Endothelial cell of umbilical vein (primary cell): ENCODE measurements around the gene MESD. TPM values are rescaled to one million over a fixed set of nuclear protein-coding genes. Genes with fewer than 3 reads are reported as not detected.

Source experiments
- BruUV-seq: library from RNA; stranded (reverse); fragments of 400-500 nt; replicated peaks from 2 replicates; lab custom pipeline; 2021; lab: Mats Ljungman, UMichigan
- CTCF ChIA-PET: fragments of 300-600, 350-600 bp; sonication (Branson Sonifier 250); formaldehyde crosslinking; loops from one replicate; lab custom pipeline; 2021; ENCODE audit warnings: antibody characterized with exemption, inconsistent platforms; lab: Charles Lee
- POLR2A ChIA-PET: fragments of 300-600, 350-600 bp; sonication (Branson Sonifier 250); formaldehyde crosslinking; loops from one replicate; lab custom pipeline; 2021; ENCODE audit warnings: antibody characterized with exemption, inconsistent platforms; lab: Charles Lee
- DNase-seq: peaks from one replicate; pipeline ENCODE4 v3.0.0-alpha.2; 2011; ENCODE audit warnings: low read depth, low spot score
- FAIRE-seq: peaks from 2 replicates; lab custom pipeline; 2011; peaks lifted over from hg19 to GRCh38; lab: Jason Lieb, UNC
- H2AFZ ChIP-seq: 2 replicates; pipeline ENCODE4 v1.6.0; 2012; ENCODE audit warnings: low read depth, low read length, control low read depth, inconsistent platforms
- H3K27ac ChIP-seq: 2 replicates; pipeline ENCODE4 v1.5.1; 2011; ENCODE audit warnings: low read depth, mild to moderate bottlenecking, control low read depth, low read length, moderate library complexity; ENCODE audit not compliant: insufficient read depth
- H3K27me3 ChIP-seq, 2 experiments: 2 replicates each; pipeline versions ENCODE4 v1.6.0 to v1.6.1; 2011; ENCODE audit warnings: low read length in 2 of 2, mixed read lengths in 1 of 2; ENCODE audit not compliant: control insufficient read depth in 2 of 2, insufficient read depth in 2 of 2
- H3K36me3 ChIP-seq, 2 experiments: 2 replicates in 1 of 2; 3 replicates in 1 of 2; pipeline ENCODE4 v1.5.1; 2011; ENCODE audit warnings: low read length in 2 of 2, mild to moderate bottlenecking in 1 of 2, moderate library complexity in 1 of 2; ENCODE audit not compliant: control insufficient read depth in 2 of 2, insufficient read depth in 2 of 2; ENCODE audit errors: extremely low read depth in 1 of 2
- H3K4me1 ChIP-seq: 3 replicates; pipeline ENCODE4 v1.5.1; 2011; ENCODE audit warnings: mild to moderate bottlenecking, low read length; ENCODE audit not compliant: control insufficient read depth, insufficient read depth; ENCODE audit errors: extremely low read depth
- H3K4me2 ChIP-seq: 2 replicates; pipeline ENCODE4 v1.6.1; 2011; ENCODE audit warnings: low read length, control low read depth, mixed read lengths; ENCODE audit not compliant: insufficient read depth
- H3K4me3 ChIP-seq, 3 experiments: fragments of 200-600 bp in 1 of 3; sonication (generic), shearing (Covaris generic) in 1 of 3; replicated peaks in 1 of 3; 2 replicates each; pipeline ENCODE4 v1.5.1; 2011 to 2016; ENCODE audit warnings: control low read depth in 3 of 3, low read length in 3 of 3, mild to moderate bottlenecking in 2 of 3, inconsistent platforms in 1 of 3, low read depth in 1 of 3, moderate library complexity in 1 of 3; ENCODE audit not compliant: insufficient read depth in 1 of 3
- H3K79me2 ChIP-seq: 2 replicates; pipeline ENCODE4 v1.6.0; 2012; ENCODE audit warnings: low read length, inconsistent platforms; ENCODE audit not compliant: control insufficient read depth, insufficient read depth
- H3K9ac ChIP-seq: replicated peaks from 2 replicates; pipeline ENCODE3; 2011; ENCODE audit warnings: low read length, control low read depth; ENCODE audit not compliant: insufficient read depth; ENCODE audit errors: extremely low read depth
- H3K9me1 ChIP-seq: replicated peaks from 3 replicates; pipeline ENCODE4 v1.6.0; 2011; ENCODE audit warnings: mild to moderate bottlenecking, low read length; ENCODE audit not compliant: control insufficient read depth, insufficient read depth; ENCODE audit errors: extremely low read depth
- H3K9me3 ChIP-seq: replicated peaks from 2 replicates; pipeline ENCODE4 v1.5.1; 2012; ENCODE audit warnings: low read length, inconsistent platforms; ENCODE audit not compliant: control insufficient read depth, insufficient read depth
- H4K20me1 ChIP-seq: replicated peaks from 2 replicates; pipeline ENCODE3; 2011; ENCODE audit warnings: mild to moderate bottlenecking, low read length; ENCODE audit not compliant: control insufficient read depth, insufficient read depth; ENCODE audit errors: extremely low read depth
- CTCF ChIP-seq, 2 donors: IDR thresholded peaks; 1 replicate in 1 of 2; 2 replicates in 1 of 2; pipeline ENCODE4 v1.5.1; 2011; ENCODE audit warnings: low read length in 2 of 2, mild to moderate bottlenecking in 2 of 2, moderate library complexity in 2 of 2, control low read depth in 1 of 2, inconsistent platforms in 1 of 2, low read depth in 1 of 2; ENCODE audit not compliant: insufficient read depth in 1 of 2; ENCODE audit errors: extremely low read depth in 1 of 2
- EZH2 ChIP-seq: IDR thresholded peaks from 2 replicates; pipeline ENCODE4 v1.6.1; 2012; ENCODE audit warnings: borderline replicate concordance, low read depth, mild to moderate bottlenecking, moderate library complexity, low read length, inconsistent platforms; ENCODE audit not compliant: severe bottlenecking
- FOS ChIP-seq: IDR thresholded peaks from 2 replicates; pipeline ENCODE4 v1.6.1; 2011; ENCODE audit warnings: mild to moderate bottlenecking, low read length, moderate library complexity, borderline replicate concordance; ENCODE audit not compliant: insufficient read depth
- GATA2 ChIP-seq: IDR thresholded peaks from 2 replicates; pipeline ENCODE4 v1.7.0; 2011; ENCODE audit warnings: low read depth, mild to moderate bottlenecking, moderate library complexity, mixed read lengths, low read length; ENCODE audit not compliant: insufficient read length, insufficient read depth
- JUN ChIP-seq: IDR thresholded peaks from 2 replicates; pipeline ENCODE4 v1.6.1; 2011; ENCODE audit warnings: borderline replicate concordance, low read depth; ENCODE audit not compliant: insufficient read length, insufficient read depth
- MAX ChIP-seq: IDR thresholded peaks from 2 replicates; pipeline ENCODE4 v1.6.1; 2011; ENCODE audit not compliant: insufficient read depth, insufficient read length
- MYC ChIP-seq: IDR thresholded peaks from one replicate; pipeline ENCODE4 v1.6.1; 2011; ENCODE audit warnings: mild to moderate bottlenecking, low read depth, low read length
- POLR2A ChIP-seq: IDR thresholded peaks from 2 replicates; pipeline ENCODE4 v1.6.1; 2012; ENCODE audit warnings: low read depth, mild to moderate bottlenecking, control low read depth, low read length
- POLR2AphosphoS5 ChIP-seq: IDR thresholded peaks from 2 replicates; pipeline ENCODE4 v1.6.1; 2012; ENCODE audit warnings: low read depth, mild to moderate bottlenecking, control low read depth, low read length, moderate library complexity; ENCODE audit not compliant: insufficient read depth
- dilution Hi-C: fragments of 300-500 bp; cut with MboI; formaldehyde crosslinking; loops from one replicate; pipeline ENCODE4 v1.15.0; 2019; ENCODE audit warnings: low sequenced_read_pairs; ENCODE audit not compliant: extremely low pct_ligation_motif_present
- intact Hi-C: fragments of 100-400 bp; cut with micrococcal nuclease; formaldehyde crosslinking; loops from one replicate; pipeline ENCODE4 v1.10.0; 2022
- polyA plus RNA-seq, 4 experiments: library from polyadenylated mRNA; depleted of rRNA in 3 of 4; stranded (reverse) in 3 of 4; unstranded in 1 of 4; fragments of >200 nt; gene quantifications; 2 replicates each; pipeline versions ENCODE4 v1.2.1 to v1.2.3, GENCODE V29; 2011 to 2012; ENCODE audit warnings: missing spikeins in 1 of 4
- total RNA-seq: library from RNA; stranded (reverse); gene quantifications from 2 replicates; pipeline ENCODE4 v1.2.3, GENCODE V29; 2021

The MESD gene
- total and polyA plus RNA-seq, 2 donors (not counting 3 experiments of a cell fraction or from before 2014, with no cell fraction given), result 12.8 to 30.5 TPM

GRCh38 chr15:80971143-80971542 is 18.5 kb downstream of the MESD start:
- dilution Hi-C loops (no loop called here), intact Hi-C loops (loop anchor here (2.0 to 5.0 kb wide), 3 partner anchors 36 to 310 kb away; no protein-coding TSS in a partner anchor)
- POLR2A ChIA-PET, result no interaction called here
- no TSS peak for BruUV-seq
- CTCF ChIA-PET, result interaction anchor here (1.6 to 6.5 kb wide), 9 partner anchors 12 to 553 kb away, joined by 4 to 101 read pairs (median 30); partner anchors contain the start of gene CEMIP
- FAIRE-seq (no peak), DNase-seq (no peak)
- Histone ChIP-seq H3K36me3 (peaks cover 0 to 6% of the 10 kb centered on the region in 2 experiments), H3K4me3 (no peak overlapping the region), H3K9me3 (no peaks in the 10 kb centered on the region), H3K9me1 (no peaks in the 10 kb centered on the region), H4K20me1 (no peaks in the 10 kb centered on the region), H3K4me1 (no peaks in the 10 kb centered on the region), H3K27me3 (no peaks in the 10 kb centered on the region), H3K27ac (no peak overlapping the region), H3K4me2 (no peak overlapping the region), H3K9ac (no peak overlapping the region), H2AFZ (no peak overlapping the region), H3K79me2 (no peaks in the 10 kb centered on the region)
- no peak for TF ChIP-seq POLR2A

- no peak overlapping the region for H3K9ac ChIP-seq
- no peak overlapping the region for H2AFZ ChIP-seq
- H3K4me1 ChIP-seq, result no peaks in the 10 kb centered on the region
- H3K36me3 ChIP-seq, result peaks cover 0 to 6% of the 10 kb centered on the region in 2 experiments
- intact Hi-C loops (loop anchor here (1.0 to 5.0 kb wide), 7 partner anchors 36 to 551 kb away; partner anchors contain the start of gene CEMIP), dilution Hi-C loops (no loop called here)
- TF ChIP-seq POLR2AphosphoS5, result no peak
- TF ChIP-seq EZH2, result no peak
- TF ChIP-seq POLR2A, result no peak
- no peak for TF ChIP-seq GATA2
- TF ChIP-seq MAX, result no peak
- no peak for TF ChIP-seq JUN
- TF ChIP-seq MYC, result no peak
- TF ChIP-seq FOS, result no peak
- no peak for TF ChIP-seq CTCF (IDR thresholded peaks at IDR 0.05; ENCODE audit: extremely low read depth in 1 of 2, insufficient read depth in 1 of 2, low read depth in 1 of 2, low read length in 2 of 2)
- DNase-seq (no peak), FAIRE-seq (peak; percentile 49)
- no peak overlapping the region for H3K4me2 ChIP-seq
- BruUV-seq, result no TSS peak
- H3K27ac ChIP-seq, result no peak overlapping the region
- H3K27me3 ChIP-seq, result no peaks in the 10 kb centered on the region
- H3K9me1 ChIP-seq, result no peaks in the 10 kb centered on the region
- H3K79me2 ChIP-seq, result no peaks in the 10 kb centered on the region
- ChIA-PET CTCF (interaction anchor here (0.8 to 6.5 kb wide), 46 partner anchors 9 to 552 kb away, joined by 3 to 101 read pairs (median 5); partner anchors contain the start of genes ABHD17C, CEMIP and MESD), POLR2A (no interaction called here)
- H3K9me3 ChIP-seq, result no peaks in the 10 kb centered on the region
- H4K20me1 ChIP-seq, result no peaks in the 10 kb centered on the region
- H3K4me3 ChIP-seq, result no peak overlapping the region
Observed at GRCh38 chr15:80970658-80971057, 19.0 kb downstream of the MESD start.
